Activated B cell treated with CpG ODN at 0.5 μM for 24 hours (primary cell): ENCODE measurements around the gene NDNF. TPM values are rescaled to one million over a fixed set of nuclear protein-coding genes. Genes with fewer than 3 reads are reported as not detected.

Source experiments
- ATAC-seq: fragments of 200-7000 bp; cut with Tn5 transposase; one replicate; pipeline ENCODE4 v1.10.0; 2021; ENCODE audit warnings: low read depth, mild to moderate bottlenecking, moderate library complexity
- CTCF ChIA-PET: fragments of 350-600 bp; sonication (Branson Sonifier 250); formaldehyde crosslinking; loops from one replicate; lab custom pipeline; 2021; ENCODE audit warnings: antibody characterized with exemption; lab: Charles Lee
- POLR2A ChIA-PET: fragments of 350-600 bp; sonication (Branson Sonifier 250); formaldehyde crosslinking; loops from one replicate; lab custom pipeline; 2021; ENCODE audit warnings: antibody characterized with exemption; lab: Charles Lee
- DNase-seq: peaks from one replicate; pipeline ENCODE4 v3.0.0; 2022
- H3K27ac Mint-ChIP-seq: one replicate; pipeline ENCODE4 v1.8.0; 2020; ENCODE audit warnings: mixed read lengths
- H3K27me3 Mint-ChIP-seq: one replicate; pipeline ENCODE4 v1.8.0; 2021; ENCODE audit warnings: mixed read lengths
- H3K36me3 Mint-ChIP-seq: one replicate; pipeline ENCODE4 v1.8.0; 2021; ENCODE audit warnings: low read depth, mixed read lengths
- H3K4me1 Mint-ChIP-seq: one replicate; pipeline ENCODE4 v1.8.0; 2021; ENCODE audit warnings: mixed read lengths
- H3K4me3 Mint-ChIP-seq: one replicate; pipeline ENCODE4 v1.8.0; 2020; ENCODE audit warnings: mild to moderate bottlenecking, mixed read lengths
- H3K9me3 Mint-ChIP-seq: one replicate; pipeline ENCODE4 v1.8.0; 2020; ENCODE audit warnings: mixed read lengths
- intact Hi-C: fragments of 100-400 bp; cut with micrococcal nuclease; formaldehyde crosslinking; loops from one replicate; pipeline ENCODE4 v1.15.1; 2024
- total RNA-seq: library from RNA; stranded (reverse); gene quantifications from 2 replicates; pipeline ENCODE4 v1.2.3, GENCODE V29; 2022
- TF ChIP-seq, protein P1 (sequence below): fragments of 200-600 bp; IDR thresholded peaks from one replicate; pipeline ENCODE4 v1.8.0; 2022; ENCODE audit warnings: antibody characterized with exemption, mild to moderate bottlenecking

NDNF gene
- total RNA-seq, 1 donor from 2014 or later = not detected

DNA sequence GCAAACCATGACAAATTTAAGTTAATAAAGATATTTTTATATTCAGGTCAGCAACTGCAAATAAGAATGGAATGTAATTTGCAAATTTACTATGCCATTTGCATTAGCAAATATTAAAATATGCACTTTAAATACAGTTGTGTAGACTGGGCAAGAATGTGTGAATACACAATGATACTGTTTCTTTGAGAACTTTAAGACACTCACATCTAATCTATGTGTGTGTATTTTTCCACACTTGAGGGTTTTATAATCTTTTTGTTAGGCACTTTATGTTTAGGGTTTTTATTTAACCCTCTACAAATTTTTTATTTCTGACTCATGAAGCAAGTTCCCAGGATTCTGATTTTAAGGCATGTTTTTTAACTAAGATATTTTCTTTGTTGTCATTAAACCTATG lies 23.9 kb upstream of the NDNF start:
- TF ChIP-seq, protein P1, sequence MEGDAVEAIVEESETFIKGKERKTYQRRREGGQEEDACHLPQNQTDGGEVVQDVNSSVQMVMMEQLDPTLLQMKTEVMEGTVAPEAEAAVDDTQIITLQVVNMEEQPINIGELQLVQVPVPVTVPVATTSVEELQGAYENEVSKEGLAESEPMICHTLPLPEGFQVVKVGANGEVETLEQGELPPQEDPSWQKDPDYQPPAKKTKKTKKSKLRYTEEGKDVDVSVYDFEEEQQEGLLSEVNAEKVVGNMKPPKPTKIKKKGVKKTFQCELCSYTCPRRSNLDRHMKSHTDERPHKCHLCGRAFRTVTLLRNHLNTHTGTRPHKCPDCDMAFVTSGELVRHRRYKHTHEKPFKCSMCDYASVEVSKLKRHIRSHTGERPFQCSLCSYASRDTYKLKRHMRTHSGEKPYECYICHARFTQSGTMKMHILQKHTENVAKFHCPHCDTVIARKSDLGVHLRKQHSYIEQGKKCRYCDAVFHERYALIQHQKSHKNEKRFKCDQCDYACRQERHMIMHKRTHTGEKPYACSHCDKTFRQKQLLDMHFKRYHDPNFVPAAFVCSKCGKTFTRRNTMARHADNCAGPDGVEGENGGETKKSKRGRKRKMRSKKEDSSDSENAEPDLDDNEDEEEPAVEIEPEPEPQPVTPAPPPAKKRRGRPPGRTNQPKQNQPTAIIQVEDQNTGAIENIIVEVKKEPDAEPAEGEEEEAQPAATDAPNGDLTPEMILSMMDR = no peak
- ATAC-seq (no peak), DNase-seq (no peak)
- ChIA-PET POLR2A (no interaction called here), CTCF (no interaction called here)
- Mint-ChIP-seq H3K9me3 (no peaks in the 10 kb centered on the region), H3K4me1 (no peaks in the 10 kb centered on the region), H3K27ac (no peak overlapping the region), H3K4me3 (no peak overlapping the region), H3K27me3 (no peaks in the 10 kb centered on the region), H3K36me3 (no peaks in the 10 kb centered on the region)
- intact Hi-C loops = loop anchor here (1.0 kb wide), 1 partner anchor 1025 kb away; no protein-coding TSS in a partner anchor

DNA sequence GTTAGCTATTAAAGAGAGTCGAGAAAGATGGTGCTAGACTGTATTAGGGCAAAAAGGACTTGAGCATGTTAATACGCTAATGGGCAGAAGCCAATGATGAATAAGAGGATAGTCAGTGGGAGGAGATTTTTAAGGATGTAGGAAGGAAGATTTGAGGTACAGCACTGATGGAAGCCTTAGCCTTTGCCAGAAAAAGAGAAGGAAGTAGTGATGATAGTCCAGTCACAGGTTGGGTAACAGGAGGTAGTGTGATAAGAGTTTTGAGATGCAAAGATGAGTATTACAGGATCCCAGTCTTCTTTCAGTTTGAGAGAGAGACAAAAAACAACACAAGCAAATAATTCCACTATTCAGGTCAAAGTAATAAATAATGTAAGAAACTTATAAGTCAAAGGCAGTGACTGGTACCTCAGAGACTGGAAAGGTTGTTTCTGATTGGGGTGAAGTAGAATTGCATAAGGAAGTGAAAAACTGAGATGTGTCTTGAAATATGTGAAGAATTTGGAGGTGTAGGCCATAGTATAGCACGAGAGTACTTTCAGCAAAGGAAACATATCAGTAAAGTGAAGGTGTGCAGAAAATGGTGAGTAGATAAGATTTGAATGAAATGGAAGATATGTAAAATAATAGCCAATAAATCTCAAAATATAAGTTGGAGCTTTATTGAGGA lies 22.1 kb upstream of the NDNF start:
- H3K9me3 Mint-ChIP-seq = no peaks in the 10 kb centered on the region
- CTCF ChIA-PET = no interaction called here
- no peaks in the 10 kb centered on the region for H3K4me1 Mint-ChIP-seq
- H3K36me3 Mint-ChIP-seq = no peaks in the 10 kb centered on the region
- no peaks in the 10 kb centered on the region for H3K27me3 Mint-ChIP-seq
- POLR2A ChIA-PET = interaction anchor here (0.7 kb wide), 1 partner anchor 1940 kb away, joined by 3 read pairs; no protein-coding TSS in a partner anchor
- TF ChIP-seq, protein P1 = no peak
- no peak overlapping the region for H3K27ac Mint-ChIP-seq
- DNase-seq (no peak), ATAC-seq (no peak)
- H3K4me3 Mint-ChIP-seq = no peak overlapping the region
- intact Hi-C loops = no loop called here

DNA sequence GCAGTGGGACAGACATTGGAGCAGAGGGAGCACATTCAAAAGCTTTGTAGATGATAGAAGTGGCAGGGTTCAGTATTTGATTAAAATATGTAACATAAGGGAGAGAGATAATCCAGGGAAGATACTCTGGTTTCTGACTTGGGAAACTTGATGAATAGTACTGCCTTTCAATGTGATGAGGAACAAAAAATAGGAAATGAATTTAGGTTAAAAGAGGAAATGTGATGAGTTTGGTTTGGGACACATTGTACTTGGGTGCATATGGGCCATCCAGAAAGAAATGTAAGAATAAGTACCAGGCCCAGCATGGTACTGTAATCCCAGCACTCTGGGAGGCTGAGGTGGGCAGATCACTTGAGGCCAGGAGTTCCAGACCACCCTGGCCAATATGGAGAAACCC lies 20.9 kb upstream of the NDNF start:
- ChIA-PET POLR2A (no interaction called here), CTCF (no interaction called here)
- TF ChIP-seq, protein P1 = no peak
- H3K27me3 Mint-ChIP-seq = no peaks in the 10 kb centered on the region
- intact Hi-C loops = no loop called here
- H3K4me1 Mint-ChIP-seq = no peaks in the 10 kb centered on the region
- no peak overlapping the region for H3K4me3 Mint-ChIP-seq
- H3K36me3 Mint-ChIP-seq = no peaks in the 10 kb centered on the region
- DNase-seq = no peak
- no peak for ATAC-seq
- no peaks in the 10 kb centered on the region for H3K9me3 Mint-ChIP-seq
- H3K27ac Mint-ChIP-seq = no peak overlapping the region

DNA sequence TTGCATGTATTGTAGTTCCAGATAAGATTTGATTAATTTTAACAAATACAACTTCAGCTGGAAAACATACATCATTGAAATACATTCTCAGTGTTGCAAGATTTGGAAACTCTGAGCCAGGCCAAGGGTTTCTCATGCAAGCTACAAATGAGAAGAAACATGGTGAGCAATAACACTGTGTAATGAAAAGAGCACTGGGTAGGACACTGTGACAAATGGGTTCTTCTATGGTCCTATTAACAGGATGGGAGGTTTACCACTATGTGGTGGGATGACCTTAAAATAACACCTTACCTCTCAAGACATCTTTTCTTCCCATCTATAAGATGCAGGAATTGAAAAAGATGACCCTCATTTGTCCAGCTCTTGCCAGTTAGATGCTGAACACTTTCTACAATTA lies 19.6 kb upstream of the NDNF start:
- no peak for DNase-seq
- Mint-ChIP-seq H3K27me3 (no peaks in the 10 kb centered on the region), H3K27ac (no peak overlapping the region), H3K9me3 (no peaks in the 10 kb centered on the region), H3K4me3 (no peak overlapping the region), H3K36me3 (no peaks in the 10 kb centered on the region), H3K4me1 (no peaks in the 10 kb centered on the region)
- ChIA-PET CTCF (no interaction called here), POLR2A (no interaction called here)
- TF ChIP-seq, protein P1 = no peak
- ATAC-seq = no peak
- intact Hi-C loops = no loop called here

DNA sequence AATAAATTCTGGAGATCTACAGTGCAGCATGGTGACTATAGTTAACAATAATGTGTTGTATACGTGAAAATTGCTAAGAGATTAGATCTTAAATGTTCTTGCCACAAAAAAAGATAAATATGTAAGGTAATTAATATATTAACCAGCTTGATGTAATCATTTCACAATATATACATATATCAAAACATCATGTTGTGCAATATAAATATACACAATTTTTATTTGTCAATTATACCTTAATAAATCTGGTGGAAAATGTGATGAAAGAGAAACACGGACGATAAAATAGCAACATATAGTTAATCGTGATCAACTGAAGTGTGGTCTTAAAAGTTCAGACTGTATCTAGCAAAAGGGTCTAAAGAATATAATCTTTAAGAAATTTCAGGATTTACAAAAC lies 16.5 kb upstream of the NDNF start:
- Mint-ChIP-seq H3K27ac (no peak overlapping the region), H3K4me1 (no peaks in the 10 kb centered on the region), H3K4me3 (no peak overlapping the region), H3K9me3 (no peaks in the 10 kb centered on the region), H3K27me3 (no peaks in the 10 kb centered on the region), H3K36me3 (no peaks in the 10 kb centered on the region)
- POLR2A ChIA-PET = no interaction called here
- CTCF ChIA-PET = no interaction called here
- TF ChIP-seq, protein P1 = no peak
- ATAC-seq (no peak), DNase-seq (no peak)
- intact Hi-C loops = no loop called here
